ES-I3 (cell line): ENCODE results near the gene SYT15.

Experiments
- H3K36me3 ChIP-seq: 2 replicates; pipeline ENCODE4 v1.6.1; 2013; ENCODE audit warnings: mild to moderate bottlenecking, low read length, control low read depth, moderate library complexity; ENCODE audit not compliant: insufficient read depth
- H3K4me1 ChIP-seq: 2 replicates; pipeline ENCODE4 v1.6.1; 2013; ENCODE audit warnings: mild to moderate bottlenecking, control low read depth, low read length; ENCODE audit not compliant: insufficient read depth
- H3K9ac ChIP-seq: 2 replicates; pipeline ENCODE4 v1.6.1; 2013; ENCODE audit warnings: low read depth, mild to moderate bottlenecking, low read length, moderate library complexity
- H3K9me3 ChIP-seq: 2 replicates; pipeline ENCODE4 v1.6.1; 2013; ENCODE audit warnings: mild to moderate bottlenecking, low read length, moderate library complexity; ENCODE audit not compliant: control insufficient read depth, insufficient read depth

Gene SYT15

DNA sequence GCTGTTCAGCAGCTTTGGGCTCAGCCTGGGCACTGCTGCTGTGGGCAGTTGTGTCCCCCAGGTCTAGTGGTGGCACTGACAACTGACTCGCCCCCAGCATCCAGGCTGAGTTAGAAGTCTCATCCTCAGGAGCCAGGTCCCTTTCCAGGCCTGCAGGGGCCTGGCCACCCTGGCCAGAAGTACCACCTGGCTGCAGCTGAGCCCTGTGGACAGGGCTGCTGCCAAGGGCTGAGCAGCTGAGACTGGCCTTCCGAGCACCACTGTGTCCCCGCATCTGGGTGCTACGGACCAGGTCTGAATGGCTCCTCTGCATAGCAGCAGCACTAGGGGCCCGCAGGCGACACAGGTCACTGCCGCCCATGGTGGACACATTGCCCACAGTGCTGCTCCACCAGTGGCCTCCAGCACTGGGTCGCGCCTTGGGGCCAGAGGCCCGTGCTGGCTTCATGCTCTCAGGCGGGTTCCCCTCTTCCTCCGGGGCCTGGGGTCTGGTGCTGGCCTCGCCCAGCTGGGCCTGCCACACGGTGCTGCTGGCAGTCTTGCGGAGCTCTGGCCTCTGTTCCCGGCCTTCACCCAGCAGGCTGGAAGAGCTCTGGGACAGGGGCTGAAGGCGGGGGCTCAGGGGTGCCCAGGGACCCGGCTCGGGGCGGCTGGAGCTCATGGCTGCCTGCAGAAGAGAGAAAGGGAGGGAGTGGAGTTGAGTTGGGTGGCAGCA lies 28.7 kb upstream of the SYT15 start:
- Histone ChIP-seq H3K36me3 (no peaks in the 10 kb centered on the region), H3K9me3 (no peaks in the 10 kb centered on the region), H3K4me1 (peaks cover 9% of the 10 kb centered on the region), H3K9ac (no peak overlapping the region)

DNA sequence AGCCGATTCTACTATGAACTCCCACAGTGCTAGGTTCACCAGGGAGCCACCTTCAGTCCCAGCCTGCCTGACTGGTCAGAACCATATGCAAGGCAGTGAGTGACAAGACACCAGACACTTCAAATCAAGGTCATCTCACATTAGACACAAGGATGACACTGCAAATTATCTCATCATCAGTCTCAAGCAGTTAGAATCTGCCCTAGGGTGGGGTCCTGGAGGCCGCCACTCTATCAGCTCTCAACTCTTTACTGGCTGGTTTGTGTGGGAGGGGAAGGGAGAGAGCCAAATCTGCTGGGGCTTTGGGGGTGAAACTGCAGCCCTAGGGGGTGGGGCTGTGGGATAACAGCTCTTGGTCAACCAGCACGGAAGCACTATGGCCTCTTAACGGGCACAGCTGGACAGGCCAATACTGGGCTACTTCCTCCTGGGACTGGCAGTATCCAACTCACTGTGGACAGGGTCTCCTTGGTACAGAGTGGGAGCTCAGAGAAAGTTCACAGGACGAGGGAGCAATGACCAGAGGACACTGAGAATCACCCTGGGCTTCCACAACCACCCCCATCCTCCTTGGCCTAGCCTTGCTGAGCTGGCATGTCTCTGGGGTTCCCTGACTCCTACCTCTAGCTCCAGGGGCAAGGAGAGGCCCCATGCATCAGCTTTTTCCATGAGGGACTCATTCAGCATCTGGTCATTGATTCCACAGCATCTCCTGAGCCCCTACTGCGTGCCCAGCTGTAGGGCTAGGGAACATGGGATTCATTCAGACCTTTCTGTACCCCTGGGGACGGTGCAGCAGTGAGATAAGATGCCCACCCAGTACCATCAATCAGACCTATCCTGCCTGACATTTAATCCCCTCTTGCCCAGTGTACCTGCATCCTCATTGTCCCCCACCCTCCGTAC lies 27.9 kb upstream of the SYT15 start:
- Histone ChIP-seq H3K9me3 (no peaks in the 10 kb centered on the region), H3K4me1 (peaks cover 13% of the 10 kb centered on the region), H3K9ac (no peak overlapping the region), H3K36me3 (no peaks in the 10 kb centered on the region)

DNA sequence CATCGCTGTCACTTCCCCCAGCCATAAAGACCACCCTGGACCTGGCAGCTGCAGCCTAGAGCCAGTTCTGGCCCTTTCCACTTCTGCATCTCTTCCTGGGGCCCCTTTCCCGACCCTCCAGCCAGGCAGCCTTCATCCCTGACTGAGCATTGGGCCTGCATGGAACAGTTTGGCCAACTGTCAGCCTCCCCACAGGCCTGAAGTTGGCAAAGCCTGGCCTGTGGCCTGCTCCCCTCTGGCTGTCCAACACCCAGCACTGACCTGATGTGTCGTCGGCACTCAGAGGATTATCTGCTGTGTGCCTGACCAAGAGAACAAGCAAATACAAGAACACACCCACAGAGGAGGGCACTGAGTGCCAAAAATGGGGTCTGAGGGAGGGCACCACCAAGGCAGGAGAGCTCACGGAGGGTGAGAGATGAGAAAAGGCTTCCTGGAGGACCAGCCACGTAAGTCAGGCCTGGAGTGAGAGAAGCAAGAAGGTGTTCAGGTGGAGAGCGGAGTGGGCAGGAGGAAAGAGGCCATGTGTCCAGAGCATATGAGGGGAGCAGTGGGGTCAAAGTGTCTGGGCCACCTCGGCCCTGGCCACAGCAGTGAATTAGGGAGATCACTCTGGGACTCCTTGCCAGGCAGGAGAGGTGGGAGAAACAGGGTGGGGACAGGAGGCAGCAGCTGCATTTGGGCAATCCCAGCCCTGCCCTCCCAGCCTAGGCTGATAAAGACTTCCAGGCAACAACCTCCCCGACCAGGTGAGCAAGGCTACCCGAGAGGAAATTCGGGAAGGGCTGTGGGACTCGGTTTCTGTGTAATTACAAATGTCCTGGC lies 27.0 kb upstream of the SYT15 start:
- Histone ChIP-seq H3K9ac (no peak overlapping the region), H3K36me3 (no peaks in the 10 kb centered on the region), H3K4me1 (peaks cover 13% of the 10 kb centered on the region), H3K9me3 (no peaks in the 10 kb centered on the region)

DNA sequence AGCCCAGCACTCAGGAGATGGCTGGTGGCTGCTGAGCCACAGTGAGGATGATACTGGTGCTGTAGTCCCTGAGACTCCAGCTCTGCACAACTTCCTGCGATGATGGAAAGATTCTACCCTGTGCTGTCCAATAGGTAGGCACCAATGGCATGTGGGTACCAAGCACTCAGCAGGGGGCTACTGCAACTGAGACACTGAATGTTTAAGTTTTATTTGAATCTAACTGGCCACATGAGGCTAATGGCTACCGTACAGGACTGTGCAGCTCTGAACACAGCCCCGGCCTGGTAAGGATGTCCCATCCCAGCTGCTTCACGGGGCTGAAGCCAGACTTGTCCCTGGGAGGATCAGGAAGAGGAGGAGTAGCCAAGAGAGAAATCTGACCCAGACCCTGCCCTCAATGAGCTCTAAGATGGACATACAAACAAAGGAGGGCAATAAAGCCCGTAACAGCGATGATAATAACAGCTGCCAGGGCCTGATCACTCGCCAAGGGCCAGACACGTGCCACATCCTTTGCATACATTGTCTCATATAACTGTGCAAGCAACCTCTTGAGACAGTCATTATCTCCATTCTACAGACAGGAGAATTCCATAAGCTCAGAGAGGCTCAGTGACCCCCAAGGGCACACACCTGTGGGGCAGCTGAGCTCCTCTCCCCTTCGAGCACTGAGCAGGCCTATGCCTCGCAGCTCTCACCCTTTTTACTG lies 26.2 kb upstream of the SYT15 start:
- H3K36me3 ChIP-seq, result no peaks in the 10 kb centered on the region
- peaks cover 9% of the 10 kb centered on the region for H3K4me1 ChIP-seq
- no peak overlapping the region for H3K9ac ChIP-seq
- no peaks in the 10 kb centered on the region for H3K9me3 ChIP-seq

DNA sequence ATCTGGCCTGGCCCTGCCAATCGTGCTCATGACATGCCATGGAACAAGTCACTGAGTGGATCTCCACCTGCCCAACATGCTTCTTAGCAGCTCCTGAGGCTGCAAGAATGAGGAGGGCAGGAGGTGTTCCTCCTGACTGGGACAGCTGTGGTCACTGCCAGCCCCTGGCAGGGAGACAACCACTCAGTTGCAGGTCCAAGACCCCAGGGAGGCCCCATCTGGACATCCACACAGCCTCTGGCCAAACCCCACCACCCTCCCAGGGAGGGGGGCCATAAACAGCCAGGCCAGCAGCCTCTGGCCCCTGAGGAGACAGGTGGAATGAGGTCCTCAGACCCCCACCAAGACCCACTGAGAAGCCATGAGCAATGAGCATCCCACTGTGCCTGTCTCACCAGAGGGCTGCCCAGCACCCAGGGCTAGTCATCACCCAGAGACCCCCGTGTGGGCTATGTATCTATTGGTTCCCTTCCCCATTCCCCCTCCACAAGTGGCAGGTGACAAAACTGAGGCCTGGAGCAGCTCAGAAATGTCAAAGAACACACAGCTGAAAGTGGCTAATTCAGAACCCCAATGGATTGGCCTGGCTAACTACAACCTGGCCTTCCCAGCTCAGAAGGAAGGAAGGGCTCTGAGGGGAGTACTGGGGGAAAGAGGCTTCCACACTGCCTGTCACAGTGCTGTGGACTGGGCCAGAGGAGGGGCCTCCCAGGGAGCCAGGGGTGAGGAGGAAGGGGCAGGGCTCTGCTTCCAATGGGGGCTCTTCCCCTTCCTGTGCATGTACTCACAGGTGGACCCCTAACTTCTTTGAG lies 25.5 kb upstream of the SYT15 start:
- Histone ChIP-seq H3K4me1 (peaks cover 6% of the 10 kb centered on the region), H3K9me3 (no peaks in the 10 kb centered on the region), H3K9ac (no peak overlapping the region), H3K36me3 (no peaks in the 10 kb centered on the region)

DNA sequence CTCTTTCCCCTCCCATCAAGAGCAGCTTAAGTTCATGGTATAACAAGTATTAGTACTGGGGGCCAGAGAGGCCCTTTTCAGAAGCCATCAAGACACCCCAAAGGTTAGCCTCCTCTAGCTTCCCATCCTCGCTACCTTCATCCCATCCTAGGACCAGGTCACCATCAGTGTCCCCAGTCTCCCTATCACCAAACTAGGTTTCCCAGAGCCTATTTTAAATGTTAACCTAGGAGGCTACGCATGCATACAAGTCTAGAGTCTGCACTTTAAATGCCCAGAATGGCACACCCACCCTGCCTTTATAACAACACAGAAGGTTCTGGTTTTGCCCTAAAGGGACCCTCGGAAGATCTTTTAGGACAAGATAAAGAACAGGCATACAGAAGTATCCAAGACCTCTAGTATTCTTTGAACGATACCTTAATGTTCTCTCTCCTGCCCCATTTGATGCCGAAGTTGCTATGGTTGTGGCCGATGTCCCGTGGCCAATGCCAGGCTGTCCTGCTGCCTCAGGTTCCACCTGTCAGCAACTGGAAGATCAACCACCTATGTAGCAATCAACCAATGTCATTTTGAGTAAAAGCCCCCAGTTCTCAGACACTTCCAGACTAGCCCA lies 24.7 kb upstream of the SYT15 start:
- Histone ChIP-seq H3K36me3 (no peaks in the 10 kb centered on the region), H3K9me3 (no peaks in the 10 kb centered on the region), H3K4me1 (peaks cover 6% of the 10 kb centered on the region), H3K9ac (no peak overlapping the region)

DNA sequence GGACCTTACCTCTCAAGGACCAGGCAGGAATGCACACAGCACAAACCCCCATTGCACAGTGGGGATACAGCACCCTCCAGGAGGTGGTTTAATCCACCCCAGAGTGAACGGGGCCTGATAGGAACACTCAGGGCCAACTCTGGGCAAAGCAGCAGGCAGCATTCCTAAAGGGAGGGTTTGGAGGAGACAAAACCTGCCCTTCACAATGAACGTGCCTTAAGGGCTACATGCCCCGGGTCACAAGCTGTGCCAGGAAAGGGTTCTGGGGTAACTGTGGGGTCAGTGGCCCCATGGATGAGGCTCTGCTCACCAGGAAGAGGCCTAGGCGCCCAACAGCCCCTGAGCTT lies 23.6 kb upstream of the SYT15 start:
- H3K36me3 ChIP-seq, result no peaks in the 10 kb centered on the region
- peak overlapping the region; percentile 77 for H3K9ac ChIP-seq
- no peaks in the 10 kb centered on the region for H3K9me3 ChIP-seq
- peaks cover 6% of the 10 kb centered on the region for H3K4me1 ChIP-seq

DNA sequence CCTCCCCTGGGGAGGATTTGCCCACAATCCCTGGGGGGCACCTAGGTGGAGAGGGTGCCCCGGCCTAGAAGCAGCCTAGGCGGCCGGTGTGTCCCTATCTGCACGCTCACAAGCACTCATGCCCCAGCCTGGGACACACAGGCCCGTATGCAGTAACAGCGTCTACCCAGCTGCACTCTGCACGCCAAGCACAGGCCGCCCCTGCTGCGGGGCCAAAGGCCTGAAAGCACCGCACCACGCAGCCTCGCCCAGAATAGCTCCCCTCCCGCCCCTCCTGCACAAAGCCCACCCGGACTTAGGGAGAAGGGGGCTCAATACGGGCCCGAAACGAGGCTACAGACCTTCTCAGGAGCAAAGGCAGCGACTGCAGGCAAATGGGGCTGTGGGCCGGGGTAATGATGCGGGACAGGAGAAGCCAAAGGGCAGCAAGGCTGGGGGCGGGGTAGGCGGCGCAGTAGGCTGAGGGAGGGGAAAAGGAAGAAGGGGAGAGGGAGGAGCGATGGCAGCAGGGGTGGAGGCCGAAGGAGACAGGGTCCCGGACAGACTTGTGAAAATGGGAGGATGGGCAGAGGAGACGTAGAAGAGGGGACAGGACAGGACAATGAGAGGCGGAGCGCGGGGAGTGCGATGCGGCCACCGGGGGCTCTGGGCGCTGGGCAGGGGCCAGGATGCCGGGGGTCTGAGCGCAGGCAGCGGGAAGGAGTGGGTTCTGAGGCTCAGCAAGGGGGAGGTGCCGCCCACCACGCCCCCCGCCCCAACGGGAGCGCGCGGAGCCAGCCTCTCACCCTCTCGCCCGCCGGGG lies 23.0 kb upstream of the SYT15 start:
- Histone ChIP-seq H3K36me3 (no peaks in the 10 kb centered on the region), H3K4me1 (peaks cover 6% of the 10 kb centered on the region), H3K9ac (peak overlapping the region; percentile 77), H3K9me3 (no peaks in the 10 kb centered on the region)

DNA sequence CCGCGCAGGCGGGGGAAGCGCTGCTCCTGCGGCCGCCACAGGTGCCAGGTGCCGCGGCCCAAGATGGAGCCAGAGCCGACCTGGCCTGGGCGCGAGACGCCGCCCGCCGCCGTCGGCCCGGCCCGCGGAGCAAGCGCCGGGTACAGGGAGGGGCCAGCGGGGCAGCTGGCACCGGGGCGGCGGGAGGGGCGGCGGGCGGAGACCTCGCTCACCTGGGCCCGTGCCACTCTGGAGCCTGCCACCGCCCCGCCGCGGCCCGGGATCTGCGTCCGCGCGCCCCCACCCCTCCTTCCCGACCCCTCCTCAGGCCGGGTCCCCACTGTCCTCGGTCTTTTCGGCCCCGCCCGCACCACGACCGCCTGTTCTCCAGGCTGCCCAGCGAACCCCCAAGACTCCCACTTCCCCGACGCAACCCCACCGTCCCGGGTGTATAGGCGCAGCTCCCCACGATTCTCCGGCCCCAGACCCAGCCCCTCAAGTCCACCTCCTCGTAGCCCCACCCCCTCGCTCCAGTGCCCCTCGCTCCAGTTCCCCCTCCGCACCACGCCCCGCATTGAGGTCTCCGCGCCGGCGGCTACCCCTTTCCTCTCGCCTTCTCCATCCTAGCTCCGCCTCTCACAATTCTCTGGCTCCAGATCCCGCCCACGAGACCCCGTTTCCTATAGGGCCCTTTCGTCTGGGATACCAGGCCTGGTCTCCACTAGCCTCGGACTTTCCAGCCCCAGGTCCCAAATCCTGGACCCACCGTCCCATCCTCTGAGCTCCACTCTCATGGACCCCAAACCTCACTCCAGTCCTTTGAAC lies 22.2 kb upstream of the SYT15 start, which contains the start of gene GPRIN2:
GPRIN2 (minus strand) TSS at position 144 of the 804 bp plus-strand sequence. CDS start 5,922 bp downstream, outside the sequence.
- H3K9me3 ChIP-seq, result no peaks in the 10 kb centered on the region
- H3K9ac ChIP-seq, result peak within 1 kb of the TSS; percentile 77
- peaks cover 6% of the 10 kb centered on the region for H3K4me1 ChIP-seq
- no peaks in the 10 kb centered on the region for H3K36me3 ChIP-seq

DNA sequence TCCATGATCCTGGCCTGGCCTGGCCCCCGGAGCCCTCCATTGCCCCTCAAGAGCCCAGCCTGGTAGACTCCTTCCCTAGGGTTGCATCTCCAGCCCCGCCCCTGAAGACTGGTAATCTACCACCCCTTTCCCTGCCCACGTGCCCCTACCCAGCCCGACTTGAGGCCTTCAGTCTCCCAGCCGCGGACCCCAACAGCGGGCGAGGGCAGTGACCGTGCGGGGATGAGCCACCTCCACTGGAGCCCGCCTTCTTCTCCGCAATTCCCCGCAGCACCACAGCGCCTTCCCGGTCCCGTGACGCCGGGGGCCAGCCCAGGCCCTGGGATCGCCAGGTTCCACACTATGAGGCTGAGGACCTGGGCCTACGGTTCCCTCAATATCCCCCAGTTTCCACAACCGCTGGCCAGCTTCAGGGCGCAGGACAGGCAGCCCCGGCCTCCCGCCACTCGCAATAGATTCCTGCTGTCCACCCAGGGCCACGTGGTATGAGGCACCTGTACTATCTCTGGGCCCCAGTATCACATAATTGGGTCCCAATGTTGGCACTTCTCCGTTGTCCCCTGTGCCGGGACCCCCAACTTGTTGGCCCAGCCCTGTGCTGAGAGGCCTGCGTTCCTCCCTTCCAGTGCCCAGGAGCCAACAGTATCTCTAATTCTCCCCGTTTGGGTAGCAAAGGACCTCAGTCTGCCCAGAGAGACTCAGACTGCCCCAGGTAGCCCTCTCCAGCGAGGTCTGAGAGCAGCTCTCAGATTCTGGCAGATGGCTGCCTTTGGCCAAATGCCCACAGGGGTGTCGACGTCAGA lies 21.4 kb upstream of the SYT15 start:
- Histone ChIP-seq H3K36me3 (no peaks in the 10 kb centered on the region), H3K9ac (peak overlapping the region; percentile 77; the same call in 1 of the 2 replicates), H3K4me1 (peaks cover 6% of the 10 kb centered on the region), H3K9me3 (no peaks in the 10 kb centered on the region)

DNA sequence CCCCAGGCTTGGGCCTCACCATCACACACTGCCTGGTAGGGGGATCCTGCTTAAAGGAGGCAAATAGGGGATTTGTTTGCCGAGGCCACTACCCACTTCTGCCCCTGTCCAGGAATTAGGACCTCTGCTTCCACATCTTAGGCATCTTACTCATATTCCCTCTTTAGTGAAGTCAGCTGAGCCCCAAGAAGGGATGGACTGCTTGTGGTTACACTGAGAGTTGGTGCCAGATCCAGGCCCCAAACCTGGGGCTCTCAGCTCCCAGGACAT lies 20.9 kb upstream of the SYT15 start:
- Histone ChIP-seq H3K36me3 (no peaks in the 10 kb centered on the region), H3K9me3 (no peaks in the 10 kb centered on the region), H3K9ac (no peak overlapping the region), H3K4me1 (peaks cover 6% of the 10 kb centered on the region)
